Sigmoid colon (tissue), 7 donors: ENCODE results near the gene GYG2. TPM values are rescaled to one million over a fixed set of nuclear protein-coding genes. Genes with fewer than 3 reads are reported as not detected.
"Not testable (repeated sequence)": the region's sequence is repeated elsewhere in the genome, so short reads cannot be mapped to it uniquely, and the experiment has no call there.

Source experiments
- DNase-seq: peaks from one replicate; pipeline ENCODE4 v3.0.0-alpha.2; 2019
- H3K27ac ChIP-seq, 4 donors: fragments of 200-600 bp; sonication (generic); one replicate each; pipeline ENCODE4 v1.5.1; 2016 to 2019; ENCODE audit warnings: mild to moderate bottlenecking in 1 of 4
- H3K27me3 ChIP-seq, 3 donors: fragments of 200-600 bp; sonication (generic); one replicate each; pipeline ENCODE4 v1.5.1; 2019; ENCODE audit warnings: mild to moderate bottlenecking in 1 of 3
- H3K36me3 ChIP-seq, 4 donors: fragments of 200-600 bp; sonication (generic); one replicate each; pipeline ENCODE4 v1.5.1; 2016 to 2019
- H3K4me1 ChIP-seq, 4 donors: fragments of 200-600 bp; sonication (generic); one replicate each; pipeline ENCODE4 v1.5.1; 2017 to 2019
- H3K4me3 ChIP-seq, 4 donors: fragments of 200-600 bp; sonication (generic); one replicate each; pipeline ENCODE4 v1.5.1; 2017 to 2019; ENCODE audit warnings: mild to moderate bottlenecking in 2 of 4, moderate library complexity in 1 of 4
- H3K9me3 ChIP-seq, 4 donors: fragments of 200-600 bp in 3 of 4; sonication (generic) in 3 of 4; one replicate each; pipeline versions ENCODE4 v1.5.1 to v1.6.1; 2013 to 2019
- EP300 ChIP-seq, 4 donors: sonication (generic); formaldehyde crosslinking; IDR thresholded peaks; one replicate each; pipeline ENCODE4 v1.6.1; 2017; ENCODE audit warnings: antibody characterized with exemption in 4 of 4
- POLR2A ChIP-seq, 2 donors: fragments of 450-650 bp; IDR thresholded peaks; one replicate each; pipeline ENCODE4 v1.6.1; 2016; ENCODE audit warnings: antibody characterized with exemption in 2 of 2, mild to moderate bottlenecking in 2 of 2, moderate library complexity in 2 of 2
- POLR2AphosphoS5 ChIP-seq, 4 donors: sonication (generic); formaldehyde crosslinking; IDR thresholded peaks; one replicate each; pipeline ENCODE4 v1.6.1; 2017; ENCODE audit warnings: antibody characterized with exemption in 4 of 4
- WGBS, 2 donors: extraction: QIAGEN DNeasy Blood & Tissue Kit; methylation state at CpG; one replicate each; pipeline ENCODE4 v1.1.7; 2013; 5-methylcytosine and 5-hydroxymethylcytosine counted together
- intact Hi-C: fragments of 100-400 bp; cut with DNase I; formaldehyde crosslinking; loops from one replicate; pipeline ENCODE4 v1.15.1; 2023
- polyA plus RNA-seq, 3 donors: library from polyadenylated mRNA; stranded (reverse); fragments of 200-250 nt; gene quantifications; one replicate each; pipeline ENCODE4 v1.2.3, GENCODE V29; 2013
- total RNA-seq, 4 donors: library from RNA; depleted of rRNA; stranded (reverse); fragments of >200 nt; gene quantifications; one replicate each; pipeline ENCODE4 v1.1.0, GENCODE V29; 2016
- TF ChIP-seq, protein P1 (sequence below), 4 experiments: fragments of 450-650 bp in 3 of 4; fragments of 200-600 bp in 1 of 4; IDR thresholded peaks; one replicate each; pipeline ENCODE4 v1.5.1; 2016 to 2019; ENCODE audit warnings: antibody characterized with exemption in 4 of 4, mild to moderate bottlenecking in 3 of 4, moderate library complexity in 2 of 4
- donor health status: healthy with polysubstance abuse.
- donor health status: Bipolar disorder and iron deficiency.
- donor health status: healthy.

GYG2 gene
- total and polyA plus RNA-seq, 7 donors, result 1.6 to 6.0 (median 3.9) TPM

DNA sequence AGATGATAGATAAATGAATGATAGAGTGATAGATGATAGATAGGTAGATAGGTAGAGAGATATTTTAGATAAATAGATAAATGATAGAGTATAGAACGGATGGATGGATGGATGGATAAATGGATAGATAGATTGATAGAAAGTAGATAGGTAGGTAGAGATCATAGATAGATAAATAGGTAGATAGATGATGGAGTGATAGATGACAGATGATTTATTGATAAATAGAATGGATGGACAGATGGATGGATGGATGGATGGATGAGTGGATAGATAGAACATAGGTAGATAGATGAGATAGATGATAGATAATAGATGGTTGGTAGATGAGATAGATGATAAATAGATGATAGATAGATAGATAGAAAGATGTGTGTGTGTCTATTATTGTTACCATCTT lies 50.9 kb downstream of the GYG2 start:
- Histone ChIP-seq H3K27me3 (no peaks in the 10 kb centered on the region), H3K4me3 (no peak overlapping the region), H3K9me3 (no peaks in the 10 kb centered on the region), H3K36me3 (no peaks in the 10 kb centered on the region), H3K27ac (no peak overlapping the region), H3K4me1 (no peaks in the 10 kb centered on the region)
- intact Hi-C loops, result no loop called here
- TF ChIP-seq POLR2A (IDR thresholded peaks at IDR 0.05), result no peak
- 92 to 94% methylated on average over 1 of the region's 1 CpG for WGBS, 2 donors
- no peak for DNase-seq

GRCh38 chrX:2883770-2884169 lies 55.0 kb downstream of the GYG2 start:
- TF ChIP-seq EP300 (IDR thresholded peaks at IDR 0.05) (no peak), POLR2A (IDR thresholded peaks at IDR 0.05) (no peak)
- Histone ChIP-seq H3K4me1 (no peaks in the 10 kb centered on the region), H3K36me3 (no peaks in the 10 kb centered on the region), H3K4me3 (no peak overlapping the region), H3K27me3 (no peaks in the 10 kb centered on the region), H3K27ac (no peak overlapping the region), H3K9me3 (no peaks in the 10 kb centered on the region)
- 98% methylated on average over 14 of the region's 14 CpGs for WGBS, 2 donors
- intact Hi-C loops, result no loop called here
- DNase-seq, result no peak

DNA sequence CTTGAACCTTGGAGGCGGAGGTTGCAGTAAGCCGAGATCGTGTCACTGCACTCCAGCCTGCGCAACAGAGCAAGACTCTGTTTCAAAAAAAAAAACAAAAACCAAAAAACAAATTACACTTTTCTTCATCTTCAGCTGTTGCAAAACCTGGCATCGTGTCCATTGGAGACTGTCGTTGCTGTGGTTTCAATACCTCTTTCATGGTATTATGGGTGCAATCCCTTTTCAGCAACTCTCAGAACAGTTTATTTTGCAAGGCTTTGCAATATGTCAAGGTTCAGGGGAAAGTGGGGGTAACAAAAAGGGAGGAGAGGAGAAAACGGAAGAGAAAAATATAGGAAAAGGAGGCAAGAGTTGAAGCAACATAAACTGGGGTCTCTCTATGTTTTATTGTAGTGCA lies 59.6 kb downstream of the GYG2 start:
- no peaks in the 10 kb centered on the region for H3K36me3 ChIP-seq
- peaks cover 0 to 7% (median 0%) of the 10 kb centered on the region in 4 donors for H3K4me1 ChIP-seq
- no peaks in the 10 kb centered on the region for H3K9me3 ChIP-seq
- WGBS, 2 donors, result 90% methylated on average over 7 of the region's 7 CpGs
- H3K4me3 ChIP-seq, result no peak overlapping the region
- intact Hi-C loops, result no loop called here
- DNase-seq, result no peak
- no peak overlapping the region for H3K27ac ChIP-seq
- TF ChIP-seq POLR2A (IDR thresholded peaks at IDR 0.05) (no peak), EP300 (IDR thresholded peaks at IDR 0.05) (no peak), POLR2AphosphoS5 (IDR thresholded peaks at IDR 0.05) (no peak)
- TF ChIP-seq, protein P1, sequence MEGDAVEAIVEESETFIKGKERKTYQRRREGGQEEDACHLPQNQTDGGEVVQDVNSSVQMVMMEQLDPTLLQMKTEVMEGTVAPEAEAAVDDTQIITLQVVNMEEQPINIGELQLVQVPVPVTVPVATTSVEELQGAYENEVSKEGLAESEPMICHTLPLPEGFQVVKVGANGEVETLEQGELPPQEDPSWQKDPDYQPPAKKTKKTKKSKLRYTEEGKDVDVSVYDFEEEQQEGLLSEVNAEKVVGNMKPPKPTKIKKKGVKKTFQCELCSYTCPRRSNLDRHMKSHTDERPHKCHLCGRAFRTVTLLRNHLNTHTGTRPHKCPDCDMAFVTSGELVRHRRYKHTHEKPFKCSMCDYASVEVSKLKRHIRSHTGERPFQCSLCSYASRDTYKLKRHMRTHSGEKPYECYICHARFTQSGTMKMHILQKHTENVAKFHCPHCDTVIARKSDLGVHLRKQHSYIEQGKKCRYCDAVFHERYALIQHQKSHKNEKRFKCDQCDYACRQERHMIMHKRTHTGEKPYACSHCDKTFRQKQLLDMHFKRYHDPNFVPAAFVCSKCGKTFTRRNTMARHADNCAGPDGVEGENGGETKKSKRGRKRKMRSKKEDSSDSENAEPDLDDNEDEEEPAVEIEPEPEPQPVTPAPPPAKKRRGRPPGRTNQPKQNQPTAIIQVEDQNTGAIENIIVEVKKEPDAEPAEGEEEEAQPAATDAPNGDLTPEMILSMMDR (IDR thresholded peaks at IDR 0.05), result no peak
- no peaks in the 10 kb centered on the region for H3K27me3 ChIP-seq

- Histone ChIP-seq H3K36me3 (no peaks in the 10 kb centered on the region), H3K4me1 (peaks cover 0 to 7% (median 0%) of the 10 kb centered on the region in 4 donors), H3K27me3 (no peaks in the 10 kb centered on the region), H3K4me3 (peak overlapping the region; percentile 30 to 48 (median 40)), H3K9me3 (no peaks in the 10 kb centered on the region), H3K27ac (peak overlapping the region in 2 of 4 donors; percentile 26 to 41)
- no peak for DNase-seq
- WGBS, 2 donors, result 48 to 49% methylated on average over 11 of the region's 11 CpGs
- intact Hi-C loops, result no loop called here
- TF ChIP-seq EP300 (IDR thresholded peaks at IDR 0.05) (no peak), POLR2AphosphoS5 (IDR thresholded peaks at IDR 0.05) (no peak)
- TF ChIP-seq, protein P1 (IDR thresholded peaks at IDR 0.05), result no peak
These were observed 60.4 kb downstream of the GYG2 start for GRCh38 chrX:2889045-2889605.

DNA sequence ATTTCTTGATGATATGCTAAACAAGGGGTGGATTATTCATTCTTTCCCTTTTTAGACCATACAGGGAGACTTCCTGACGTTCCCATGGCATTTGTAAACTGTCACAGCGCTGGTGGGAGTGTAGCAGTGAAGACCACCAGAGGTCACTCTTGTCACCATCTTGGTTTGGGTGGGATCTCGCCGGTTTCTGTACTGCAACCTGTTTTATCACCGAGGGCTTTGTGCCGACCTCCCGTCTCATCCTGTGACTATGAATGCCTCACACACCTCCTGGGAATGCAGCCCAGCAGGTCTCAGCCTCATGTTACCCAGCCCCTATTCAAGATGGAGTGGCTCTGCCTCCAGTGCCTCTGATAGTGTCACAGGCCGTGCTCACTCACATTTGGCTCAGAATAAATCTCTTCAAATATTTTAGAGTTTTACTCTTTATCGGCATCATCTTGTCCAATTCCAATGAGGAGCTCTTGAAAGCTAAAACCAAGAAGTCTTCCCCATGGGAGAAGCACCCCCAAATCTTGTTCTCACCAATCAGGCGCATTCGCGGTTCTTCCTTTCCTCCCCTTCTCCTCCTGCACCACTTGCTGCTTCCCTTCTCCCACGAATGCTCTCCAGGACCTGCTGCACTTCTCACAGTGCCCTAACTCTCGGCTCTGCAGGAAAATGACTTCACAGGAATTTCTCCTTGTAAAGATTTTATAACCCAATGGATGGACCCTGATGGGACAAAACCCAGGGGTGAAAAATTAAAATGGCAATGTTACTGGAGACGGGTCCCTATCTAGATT lies 61.2 kb downstream of the GYG2 start:
- Histone ChIP-seq H3K4me1 (peaks cover 0 to 11% (median 5%) of the 10 kb centered on the region in 4 donors), H3K27ac (peak overlapping the region in 2 of 4 donors; percentile 26 to 41), H3K4me3 (peak overlapping the region; percentile 30 to 48 (median 40))
- intact Hi-C loops, result loop anchor here (10.0 kb wide), 2 partner anchors 195 to 925 kb away; partner anchors contain the start of gene CD99
- H3K27me3 ChIP-seq, H3K9me3 ChIP-seq, H3K36me3 ChIP-seq, DNase-seq: not testable (repeated sequence)
- WGBS, 2 donors, result 26 to 32% methylated on average over 15 of the region's 15 CpGs

DNA sequence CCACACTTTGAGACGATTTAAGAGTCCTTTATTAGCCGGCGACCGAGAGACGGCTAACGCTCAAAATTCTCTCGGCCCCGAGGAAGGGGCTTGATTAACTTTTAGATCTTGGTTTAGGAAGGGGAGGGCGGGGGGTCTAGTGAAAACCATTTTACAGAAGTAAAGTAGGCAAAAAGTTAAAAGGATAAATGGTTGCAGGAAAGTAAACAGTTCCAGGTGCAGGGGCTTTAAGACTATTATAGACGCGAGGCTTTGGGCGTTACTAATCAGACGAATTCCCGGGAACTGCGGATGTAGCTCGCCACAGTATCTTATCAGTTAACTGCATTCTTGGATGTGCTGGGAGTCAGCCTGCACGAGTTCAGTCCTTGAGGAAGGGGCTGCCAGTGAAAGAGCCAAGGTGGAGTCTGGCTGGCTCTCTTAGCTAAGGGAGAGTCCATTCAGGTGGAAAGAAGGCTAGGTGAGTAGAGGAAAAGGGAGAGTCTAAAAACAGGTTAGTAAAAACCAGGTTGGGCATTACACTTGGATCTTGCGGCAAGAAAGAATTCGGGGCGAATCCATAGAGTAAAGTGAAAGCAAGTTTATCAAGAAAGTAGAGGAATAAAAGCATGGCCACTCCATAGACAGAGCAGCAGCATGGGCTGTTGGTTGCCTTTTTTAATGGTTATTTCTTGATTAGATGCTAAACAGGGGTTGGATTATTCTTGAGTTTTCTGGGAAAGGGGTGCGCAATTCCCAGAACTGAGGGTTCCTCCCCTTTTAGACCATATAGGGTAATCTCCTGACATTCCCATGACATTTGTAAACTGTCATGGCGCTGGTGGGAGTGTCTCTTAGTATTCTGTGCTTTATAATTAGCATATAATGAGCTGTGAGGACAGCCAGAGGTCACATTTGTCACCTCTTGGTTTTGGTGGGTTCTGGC lies 62.1 kb downstream of the GYG2 start:
- not testable (repeated sequence) for H3K4me3 ChIP-seq, H3K27me3 ChIP-seq, H3K27ac ChIP-seq, H3K36me3 ChIP-seq, H3K9me3 ChIP-seq, DNase-seq
- peaks cover 0 to 16% (median 8%) of the 10 kb centered on the region in 4 donors for H3K4me1 ChIP-seq
- 62 to 84% methylated on average over 18 to 20 of the region's 22 CpGs for WGBS, 2 donors
- intact Hi-C loops, result loop anchor here (10.0 kb wide), 2 partner anchors 196 to 924 kb away; partner anchors contain the start of gene CD99
